ENCODE results near the gene ADAM19. TPM values are rescaled to one million over a fixed set of nuclear protein-coding genes. Genes with fewer than 3 reads are reported as not detected.

The ADAM19 gene
- total and polyA plus RNA-seq, 2 experiments from 2014 or later, result 9.1 to 13.2 TPM

DNA sequence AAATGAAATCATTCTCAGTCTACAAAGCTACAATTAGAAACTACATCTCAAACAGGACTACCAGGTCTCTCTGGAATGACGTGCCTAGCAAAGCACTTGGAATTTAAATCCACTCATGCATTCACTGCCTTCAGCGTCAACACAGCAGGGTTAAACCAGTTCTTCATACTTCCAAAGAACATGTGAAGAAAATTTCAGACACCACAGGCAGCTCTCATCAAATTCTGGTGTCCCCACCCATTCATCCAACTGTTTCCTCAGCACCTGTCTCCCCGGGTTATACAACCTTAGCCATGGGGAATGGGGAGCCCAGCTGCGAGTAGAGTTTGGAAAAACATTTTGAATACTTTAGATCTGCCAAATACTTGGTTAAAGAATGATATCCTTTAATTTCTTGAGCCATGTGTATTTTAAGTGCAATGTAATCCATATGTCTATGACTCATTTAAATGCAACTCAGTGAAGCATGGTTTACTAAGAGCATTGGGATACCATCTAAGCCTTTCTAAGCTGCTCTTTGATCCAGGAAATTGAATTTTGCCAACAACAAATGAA is 17.5 kb downstream of the ADAM19 start:
- no peak overlapping the region for H3K27ac Mint-ChIP-seq
- no peak for ATAC-seq
- no peak overlapping the region for H2AFZ ChIP-seq
- H3K36me3 Mint-ChIP-seq (ENCODE audit: low read depth), result no peaks in the 10 kb centered on the region
- no peaks in the 10 kb centered on the region for H3K36me3 ChIP-seq (ENCODE audit: insufficient read depth)
- no peaks in the 10 kb centered on the region for H4K20me1 ChIP-seq (replicated peaks; ENCODE audit: insufficient read depth)
- H3K4me3 Mint-ChIP-seq, result no peak overlapping the region
- H3K9me3 Mint-ChIP-seq, result no peaks in the 10 kb centered on the region
- TF ChIP-seq ZNF114 (CRISPR knock-in tag; IDR thresholded peaks at IDR 0.05) (no peak), ZNF331 (CRISPR knock-in tag; IDR thresholded peaks at IDR 0.05; ENCODE audit: low read depth) (no peak), CREB1 (CRISPR knock-in tag; IDR thresholded peaks at IDR 0.05; ENCODE audit: low read depth) (no peak), POLR2AphosphoS5 (IDR thresholded peaks at IDR 0.05; ENCODE audit: low read depth) (no peak), EZH2phosphoT487 (IDR thresholded peaks at IDR 0.05; ENCODE audit: unreplicated experiment) (no peak), EZH2 (IDR thresholded peaks at IDR 0.05; ENCODE audit: low read depth, unreplicated experiment) (no peak), STAT1 (IDR thresholded peaks at IDR 0.05; ENCODE audit: unreplicated experiment) (no peak), JUNB (IDR thresholded peaks at IDR 0.05; ENCODE audit: unreplicated experiment) (no peak), NANOG (IDR thresholded peaks at IDR 0.05; ENCODE audit: borderline replicate concordance) (no peak)
- TF ChIP-seq, protein P1, sequence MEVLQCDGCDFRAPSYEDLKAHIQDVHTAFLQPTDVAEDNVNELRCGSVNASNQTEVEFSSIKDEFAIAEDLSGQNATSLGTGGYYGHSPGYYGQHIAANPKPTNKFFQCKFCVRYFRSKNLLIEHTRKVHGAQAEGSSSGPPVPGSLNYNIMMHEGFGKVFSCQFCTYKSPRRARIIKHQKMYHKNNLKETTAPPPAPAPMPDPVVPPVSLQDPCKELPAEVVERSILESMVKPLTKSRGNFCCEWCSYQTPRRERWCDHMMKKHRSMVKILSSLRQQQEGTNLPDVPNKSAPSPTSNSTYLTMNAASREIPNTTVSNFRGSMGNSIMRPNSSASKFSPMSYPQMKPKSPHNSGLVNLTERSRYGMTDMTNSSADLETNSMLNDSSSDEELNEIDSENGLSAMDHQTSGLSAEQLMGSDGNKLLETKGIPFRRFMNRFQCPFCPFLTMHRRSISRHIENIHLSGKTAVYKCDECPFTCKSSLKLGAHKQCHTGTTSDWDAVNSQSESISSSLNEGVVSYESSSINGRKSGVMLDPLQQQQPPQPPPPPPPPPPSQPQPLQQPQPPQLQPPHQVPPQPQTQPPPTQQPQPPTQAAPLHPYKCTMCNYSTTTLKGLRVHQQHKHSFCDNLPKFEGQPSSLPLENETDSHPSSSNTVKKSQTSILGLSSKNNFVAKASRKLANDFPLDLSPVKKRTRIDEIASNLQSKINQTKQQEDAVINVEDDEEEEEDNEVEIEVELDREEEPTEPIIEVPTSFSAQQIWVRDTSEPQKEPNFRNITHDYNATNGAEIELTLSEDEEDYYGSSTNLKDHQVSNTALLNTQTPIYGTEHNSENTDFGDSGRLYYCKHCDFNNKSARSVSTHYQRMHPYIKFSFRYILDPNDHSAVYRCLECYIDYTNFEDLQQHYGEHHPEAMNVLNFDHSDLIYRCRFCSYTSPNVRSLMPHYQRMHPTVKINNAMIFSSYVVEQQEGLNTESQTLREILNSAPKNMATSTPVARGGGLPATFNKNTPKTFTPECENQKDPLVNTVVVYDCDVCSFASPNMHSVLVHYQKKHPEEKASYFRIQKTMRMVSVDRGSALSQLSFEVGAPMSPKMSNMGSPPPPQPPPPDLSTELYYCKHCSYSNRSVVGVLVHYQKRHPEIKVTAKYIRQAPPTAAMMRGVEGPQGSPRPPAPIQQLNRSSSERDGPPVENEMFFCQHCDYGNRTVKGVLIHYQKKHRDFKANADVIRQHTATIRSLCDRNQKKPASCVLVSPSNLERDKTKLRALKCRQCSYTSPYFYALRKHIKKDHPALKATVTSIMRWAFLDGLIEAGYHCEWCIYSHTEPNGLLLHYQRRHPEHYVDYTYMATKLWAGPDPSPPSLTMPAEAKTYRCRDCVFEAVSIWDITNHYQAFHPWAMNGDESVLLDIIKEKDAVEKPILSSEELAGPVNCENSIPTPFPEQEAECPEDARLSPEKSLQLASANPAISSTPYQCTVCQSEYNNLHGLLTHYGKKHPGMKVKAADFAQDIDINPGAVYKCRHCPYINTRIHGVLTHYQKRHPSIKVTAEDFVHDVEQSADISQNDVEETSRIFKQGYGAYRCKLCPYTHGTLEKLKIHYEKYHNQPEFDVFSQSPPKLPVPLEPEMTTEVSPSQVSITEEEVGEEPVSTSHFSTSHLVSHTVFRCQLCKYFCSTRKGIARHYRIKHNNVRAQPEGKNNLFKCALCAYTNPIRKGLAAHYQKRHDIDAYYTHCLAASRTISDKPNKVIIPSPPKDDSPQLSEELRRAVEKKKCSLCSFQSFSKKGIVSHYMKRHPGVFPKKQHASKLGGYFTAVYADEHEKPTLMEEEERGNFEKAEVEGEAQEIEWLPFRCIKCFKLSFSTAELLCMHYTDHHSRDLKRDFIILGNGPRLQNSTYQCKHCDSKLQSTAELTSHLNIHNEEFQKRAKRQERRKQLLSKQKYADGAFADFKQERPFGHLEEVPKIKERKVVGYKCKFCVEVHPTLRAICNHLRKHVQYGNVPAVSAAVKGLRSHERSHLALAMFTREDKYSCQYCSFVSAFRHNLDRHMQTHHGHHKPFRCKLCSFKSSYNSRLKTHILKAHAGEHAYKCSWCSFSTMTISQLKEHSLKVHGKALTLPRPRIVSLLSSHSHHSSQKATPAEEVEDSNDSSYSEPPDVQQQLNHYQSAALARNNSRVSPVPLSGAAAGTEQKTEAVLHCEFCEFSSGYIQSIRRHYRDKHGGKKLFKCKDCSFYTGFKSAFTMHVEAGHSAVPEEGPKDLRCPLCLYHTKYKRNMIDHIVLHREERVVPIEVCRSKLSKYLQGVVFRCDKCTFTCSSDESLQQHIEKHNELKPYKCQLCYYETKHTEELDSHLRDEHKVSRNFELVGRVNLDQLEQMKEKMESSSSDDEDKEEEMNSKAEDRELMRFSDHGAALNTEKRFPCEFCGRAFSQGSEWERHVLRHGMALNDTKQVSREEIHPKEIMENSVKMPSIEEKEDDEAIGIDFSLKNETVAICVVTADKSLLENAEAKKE (CRISPR knock-in tag; IDR thresholded peaks at IDR 0.05), result no peak
- TF ChIP-seq, protein P2, sequence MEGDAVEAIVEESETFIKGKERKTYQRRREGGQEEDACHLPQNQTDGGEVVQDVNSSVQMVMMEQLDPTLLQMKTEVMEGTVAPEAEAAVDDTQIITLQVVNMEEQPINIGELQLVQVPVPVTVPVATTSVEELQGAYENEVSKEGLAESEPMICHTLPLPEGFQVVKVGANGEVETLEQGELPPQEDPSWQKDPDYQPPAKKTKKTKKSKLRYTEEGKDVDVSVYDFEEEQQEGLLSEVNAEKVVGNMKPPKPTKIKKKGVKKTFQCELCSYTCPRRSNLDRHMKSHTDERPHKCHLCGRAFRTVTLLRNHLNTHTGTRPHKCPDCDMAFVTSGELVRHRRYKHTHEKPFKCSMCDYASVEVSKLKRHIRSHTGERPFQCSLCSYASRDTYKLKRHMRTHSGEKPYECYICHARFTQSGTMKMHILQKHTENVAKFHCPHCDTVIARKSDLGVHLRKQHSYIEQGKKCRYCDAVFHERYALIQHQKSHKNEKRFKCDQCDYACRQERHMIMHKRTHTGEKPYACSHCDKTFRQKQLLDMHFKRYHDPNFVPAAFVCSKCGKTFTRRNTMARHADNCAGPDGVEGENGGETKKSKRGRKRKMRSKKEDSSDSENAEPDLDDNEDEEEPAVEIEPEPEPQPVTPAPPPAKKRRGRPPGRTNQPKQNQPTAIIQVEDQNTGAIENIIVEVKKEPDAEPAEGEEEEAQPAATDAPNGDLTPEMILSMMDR (conservative IDR thresholded peaks at IDR 0.05; ENCODE audit: low read depth in 2 of 2), result no peak
- TF ChIP-seq, protein P3, sequence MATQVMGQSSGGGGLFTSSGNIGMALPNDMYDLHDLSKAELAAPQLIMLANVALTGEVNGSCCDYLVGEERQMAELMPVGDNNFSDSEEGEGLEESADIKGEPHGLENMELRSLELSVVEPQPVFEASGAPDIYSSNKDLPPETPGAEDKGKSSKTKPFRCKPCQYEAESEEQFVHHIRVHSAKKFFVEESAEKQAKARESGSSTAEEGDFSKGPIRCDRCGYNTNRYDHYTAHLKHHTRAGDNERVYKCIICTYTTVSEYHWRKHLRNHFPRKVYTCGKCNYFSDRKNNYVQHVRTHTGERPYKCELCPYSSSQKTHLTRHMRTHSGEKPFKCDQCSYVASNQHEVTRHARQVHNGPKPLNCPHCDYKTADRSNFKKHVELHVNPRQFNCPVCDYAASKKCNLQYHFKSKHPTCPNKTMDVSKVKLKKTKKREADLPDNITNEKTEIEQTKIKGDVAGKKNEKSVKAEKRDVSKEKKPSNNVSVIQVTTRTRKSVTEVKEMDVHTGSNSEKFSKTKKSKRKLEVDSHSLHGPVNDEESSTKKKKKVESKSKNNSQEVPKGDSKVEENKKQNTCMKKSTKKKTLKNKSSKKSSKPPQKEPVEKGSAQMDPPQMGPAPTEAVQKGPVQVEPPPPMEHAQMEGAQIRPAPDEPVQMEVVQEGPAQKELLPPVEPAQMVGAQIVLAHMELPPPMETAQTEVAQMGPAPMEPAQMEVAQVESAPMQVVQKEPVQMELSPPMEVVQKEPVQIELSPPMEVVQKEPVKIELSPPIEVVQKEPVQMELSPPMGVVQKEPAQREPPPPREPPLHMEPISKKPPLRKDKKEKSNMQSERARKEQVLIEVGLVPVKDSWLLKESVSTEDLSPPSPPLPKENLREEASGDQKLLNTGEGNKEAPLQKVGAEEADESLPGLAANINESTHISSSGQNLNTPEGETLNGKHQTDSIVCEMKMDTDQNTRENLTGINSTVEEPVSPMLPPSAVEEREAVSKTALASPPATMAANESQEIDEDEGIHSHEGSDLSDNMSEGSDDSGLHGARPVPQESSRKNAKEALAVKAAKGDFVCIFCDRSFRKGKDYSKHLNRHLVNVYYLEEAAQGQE (IDR thresholded peaks at IDR 0.05; ENCODE audit: unreplicated experiment), result no peak
- TF ChIP-seq, protein P4, sequence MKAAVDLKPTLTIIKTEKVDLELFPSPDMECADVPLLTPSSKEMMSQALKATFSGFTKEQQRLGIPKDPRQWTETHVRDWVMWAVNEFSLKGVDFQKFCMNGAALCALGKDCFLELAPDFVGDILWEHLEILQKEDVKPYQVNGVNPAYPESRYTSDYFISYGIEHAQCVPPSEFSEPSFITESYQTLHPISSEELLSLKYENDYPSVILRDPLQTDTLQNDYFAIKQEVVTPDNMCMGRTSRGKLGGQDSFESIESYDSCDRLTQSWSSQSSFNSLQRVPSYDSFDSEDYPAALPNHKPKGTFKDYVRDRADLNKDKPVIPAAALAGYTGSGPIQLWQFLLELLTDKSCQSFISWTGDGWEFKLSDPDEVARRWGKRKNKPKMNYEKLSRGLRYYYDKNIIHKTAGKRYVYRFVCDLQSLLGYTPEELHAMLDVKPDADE (IDR thresholded peaks at IDR 0.05), result no peak
- H3K79me2 ChIP-seq (replicated peaks; ENCODE audit: insufficient read depth), result no peaks in the 10 kb centered on the region; the same call in 1 of the 2 replicates
- no peaks in the 10 kb centered on the region for H3K27me3 ChIP-seq (ENCODE audit: insufficient read depth)
- no peak overlapping the region for H3K27ac ChIP-seq (ENCODE audit: low read depth)
- H3F3A ChIP-seq (replicated peaks; ENCODE audit: low read depth), result no peaks in the 10 kb centered on the region
- H3K27me3 Mint-ChIP-seq (ENCODE audit: insufficient read depth, low read depth, poor library complexity), result peaks cover 7% of the 10 kb centered on the region
- H3K4me1 ChIP-seq (ENCODE audit: insufficient read depth), result peaks cover 13% of the 10 kb centered on the region
- no peaks in the 10 kb centered on the region for H3K9me2 ChIP-seq (ENCODE audit: insufficient read depth)
- no peak overlapping the region for H3K4me3 ChIP-seq
- H3K4me1 Mint-ChIP-seq, result peaks cover 33% of the 10 kb centered on the region
- no peak for DNase-seq (ENCODE audit: low spot score)
- H3K4me2 ChIP-seq, result no peak overlapping the region

All from GM23338 (cell line).